ENCODE data around the gene SMIM45.
A peak's percentile ranks its signal among the peaks of the same experiment; 100 is the strongest.

SMIM45 gene

GRCh38 chr22:41907436-41908401 is 44.2 kb upstream of the SMIM45 start:
- peak in 1 of 3 donors; percentile 46 for DNase-seq
- peak; percentile 4 for ATAC-seq
- intact Hi-C loops (cut with DNase I, micrococcal nuclease) = no loop called here
- no peak overlapping the region for H3K4me3 ChIP-seq
- H3K4me1 ChIP-seq (ENCODE audit: low read depth) = peaks cover 21% of the 10 kb centered on the region
- no peaks in the 10 kb centered on the region for H3K9me3 ChIP-seq
- no peak for TF ChIP-seq CTCF (IDR thresholded peaks at IDR 0.05)
- H3K36me3 ChIP-seq (ENCODE audit: low read depth) = peaks cover 4% of the 10 kb centered on the region

GRCh38 chr22:41908411-41909309 is 43.3 kb upstream of the SMIM45 start:
- peaks cover 4% of the 10 kb centered on the region for H3K36me3 ChIP-seq (ENCODE audit: low read depth)
- no peak overlapping the region for H3K4me3 ChIP-seq
- intact Hi-C loops (cut with DNase I, micrococcal nuclease) = no loop called here
- no peak for TF ChIP-seq CTCF (IDR thresholded peaks at IDR 0.05)
- ATAC-seq (peak; percentile 18), DNase-seq (peak in 1 of 3 donors; percentile 57)
- H3K9me3 ChIP-seq = no peaks in the 10 kb centered on the region
- H3K4me1 ChIP-seq (ENCODE audit: low read depth) = peaks cover 21% of the 10 kb centered on the region

GRCh38 chr22:41909310-41910049 is 42.5 kb upstream of the SMIM45 start:
- TF ChIP-seq CTCF (IDR thresholded peaks at IDR 0.05) = no peak
- no peak for DNase-seq
- peak; percentile 1 for ATAC-seq
- Histone ChIP-seq H3K4me1 (ENCODE audit: low read depth) (peaks cover 21% of the 10 kb centered on the region), H3K4me3 (no peak overlapping the region), H3K36me3 (ENCODE audit: low read depth) (peaks cover 4% of the 10 kb centered on the region), H3K9me3 (no peaks in the 10 kb centered on the region)
- intact Hi-C loops (cut with DNase I, micrococcal nuclease) = no loop called here

- peak in 1 of 3 donors; percentile 55 for DNase-seq
- intact Hi-C loops (cut with DNase I, micrococcal nuclease) = no loop called here
- peak; percentile 35 for ATAC-seq
- H3K4me1 ChIP-seq (ENCODE audit: low read depth) = peaks cover 26% of the 10 kb centered on the region
- TF ChIP-seq CTCF (IDR thresholded peaks at IDR 0.05) = no peak
- peaks cover 3% of the 10 kb centered on the region for H3K36me3 ChIP-seq (ENCODE audit: low read depth)
- H3K9me3 ChIP-seq = no peaks in the 10 kb centered on the region
- no peak overlapping the region for H3K4me3 ChIP-seq
These were observed 41.6 kb upstream of the SMIM45 start for GRCh38 chr22:41910050-41911000.
